H9 (cell line): ENCODE data around the gene SBF1. TPM values are rescaled to one million over a fixed set of nuclear protein-coding genes. Genes with fewer than 3 reads are reported as not detected.
A peak's percentile ranks its signal among the peaks of the same experiment; 100 is the strongest.

ENCODE experiments used
- DNase-seq: peaks from one replicate; pipeline ENCODE4 v3.0.0-alpha.2; 2017
- H2AFZ ChIP-seq: one replicate; pipeline ENCODE4 v1.6.1; 2013; ENCODE audit warnings: mild to moderate bottlenecking, low read length, control low read depth, moderate library complexity
- H2AK5ac ChIP-seq: 2 replicates; pipeline ENCODE4 v1.6.1; 2013; ENCODE audit warnings: low read length, control low read depth, mixed read lengths; ENCODE audit not compliant: insufficient read length
- H2BK120ac ChIP-seq: one replicate; pipeline ENCODE4 v1.6.1; 2013; ENCODE audit warnings: low read depth, mild to moderate bottlenecking, low read length, control low read depth, inconsistent platforms; ENCODE audit not compliant: poor library complexity, severe bottlenecking
- H2BK12ac ChIP-seq: 2 replicates; pipeline ENCODE4 v1.6.1; 2013; ENCODE audit warnings: low read length, control low read depth, mixed read lengths, low read depth; ENCODE audit not compliant: insufficient read length
- H2BK15ac ChIP-seq: 2 replicates; pipeline ENCODE4 v1.6.1; 2013; ENCODE audit warnings: low read depth, low read length, control low read depth
- H2BK20ac ChIP-seq: one replicate; pipeline ENCODE4 v1.6.1; 2013; ENCODE audit warnings: low read depth, mild to moderate bottlenecking, low read length, control low read depth, inconsistent platforms; ENCODE audit not compliant: poor library complexity, severe bottlenecking
- H2BK5ac ChIP-seq: 2 replicates; pipeline ENCODE4 v1.6.1; 2013; ENCODE audit warnings: low read length, control low read depth, mixed read lengths; ENCODE audit not compliant: insufficient read length
- H3K14ac ChIP-seq: 2 replicates; pipeline ENCODE4 v1.6.1; 2013; ENCODE audit warnings: low read length, control low read depth; ENCODE audit not compliant: insufficient read depth
- H3K18ac ChIP-seq: 2 replicates; pipeline ENCODE4 v1.6.1; 2013; ENCODE audit warnings: low read depth, mild to moderate bottlenecking, mixed read lengths, low read length, control low read depth; ENCODE audit not compliant: insufficient read length
- H3K23ac ChIP-seq: 2 replicates; pipeline ENCODE4 v1.6.1; 2013; ENCODE audit warnings: low read length, control low read depth, mixed read lengths, low read depth; ENCODE audit not compliant: insufficient read length
- H3K23me2 ChIP-seq: 2 replicates; pipeline ENCODE4 v1.6.1; 2013; ENCODE audit warnings: low read depth, mild to moderate bottlenecking, mixed read lengths, low read length, control low read depth; ENCODE audit not compliant: insufficient read length, poor library complexity, severe bottlenecking
- H3K27ac ChIP-seq: 2 replicates; pipeline ENCODE4 v1.5.1; 2013; ENCODE audit warnings: low read length, control low read depth, mixed read lengths, low read depth; ENCODE audit not compliant: insufficient read length
- H3K27me3 ChIP-seq: 2 replicates; pipeline ENCODE4 v1.6.1; 2013; ENCODE audit warnings: low read length, control low read depth, inconsistent platforms; ENCODE audit not compliant: insufficient read depth
- H3K4ac ChIP-seq: 2 replicates; pipeline ENCODE4 v1.6.1; 2013; ENCODE audit warnings: low read depth, mild to moderate bottlenecking, control low read depth, inconsistent platforms, low read length, moderate library complexity
- H3K4me1 ChIP-seq: 2 replicates; pipeline ENCODE4 v1.6.1; 2013; ENCODE audit warnings: low read length, control low read depth, inconsistent platforms; ENCODE audit not compliant: insufficient read depth
- H3K4me2 ChIP-seq: 2 replicates; pipeline ENCODE4 v1.6.1; 2013; ENCODE audit warnings: low read length, control low read depth, mixed read lengths; ENCODE audit not compliant: insufficient read length, insufficient read depth
- H3K56ac ChIP-seq: 2 replicates; pipeline ENCODE4 v1.6.1; 2013; ENCODE audit warnings: low read depth, mild to moderate bottlenecking, mixed read lengths, low read length, control low read depth; ENCODE audit not compliant: insufficient read length
- H3K79me1 ChIP-seq: 2 replicates; pipeline ENCODE4 v1.6.1; 2013; ENCODE audit warnings: low read depth, mild to moderate bottlenecking, moderate library complexity, low read length, control low read depth, inconsistent platforms; ENCODE audit not compliant: insufficient read depth, poor library complexity, severe bottlenecking
- H3K79me2 ChIP-seq: 2 replicates; pipeline ENCODE4 v1.6.1; 2013; ENCODE audit warnings: low read length, control low read depth, inconsistent platforms; ENCODE audit not compliant: insufficient read depth
- H3K9ac ChIP-seq: 2 replicates; pipeline ENCODE4 v1.6.1; 2013; ENCODE audit warnings: low read length, control low read depth, mixed read lengths; ENCODE audit not compliant: insufficient read length; ENCODE audit errors: extremely low read depth
- H3K9me3 ChIP-seq: one replicate; pipeline ENCODE4 v1.6.1; 2013; ENCODE audit warnings: low read depth, low read length, inconsistent platforms; ENCODE audit not compliant: control insufficient read depth
- H3T11ph ChIP-seq: one replicate; pipeline ENCODE4 v1.6.1; 2013; ENCODE audit warnings: mild to moderate bottlenecking, low read length, control low read depth, inconsistent platforms
- H4K20me1 ChIP-seq: one replicate; pipeline ENCODE4 v1.6.1; 2013; ENCODE audit not compliant: control insufficient read depth, insufficient read length, insufficient read depth
- H4K5ac ChIP-seq: 2 replicates; pipeline ENCODE4 v1.6.1; 2013; ENCODE audit warnings: low read depth, mild to moderate bottlenecking, mixed read lengths, low read length, control low read depth; ENCODE audit not compliant: insufficient read length
- H4K8ac ChIP-seq: replicated peaks from 2 replicates; pipeline ENCODE4 v1.6.1; 2013; ENCODE audit warnings: low read length, control low read depth, mixed read lengths, low read depth; ENCODE audit not compliant: insufficient read length
- H4K91ac ChIP-seq: 2 replicates; pipeline ENCODE4 v1.6.1; 2013; ENCODE audit warnings: low read depth, mild to moderate bottlenecking, moderate library complexity, mixed read lengths, low read length, control low read depth; ENCODE audit not compliant: insufficient read length
- H3K27ac Mint-ChIP-seq, 3 experiments: 2 replicates in 2 of 3; 3 replicates in 1 of 3; pipeline ENCODE4 v1.8.0; 2020 to 2021; ENCODE audit warnings: mixed read lengths in 3 of 3, mild to moderate bottlenecking in 1 of 3, moderate library complexity in 1 of 3
- H3K27me3 Mint-ChIP-seq: 2 replicates; pipeline ENCODE4 v1.8.0; 2021; ENCODE audit warnings: low read depth, mild to moderate bottlenecking, moderate library complexity, mixed read lengths
- H3K36me3 Mint-ChIP-seq, 3 experiments: 2 replicates in 2 of 3; 3 replicates in 1 of 3; pipeline ENCODE4 v1.8.0; 2020 to 2021; ENCODE audit warnings: low read depth in 3 of 3, mixed read lengths in 3 of 3; ENCODE audit not compliant: insufficient read depth in 1 of 3
- H3K4me1 Mint-ChIP-seq, 2 experiments: 2 replicates each; pipeline ENCODE4 v1.8.0; 2020; ENCODE audit warnings: mixed read lengths in 2 of 2
- H3K4me3 Mint-ChIP-seq, 2 experiments: 2 replicates in 1 of 2; 3 replicates in 1 of 2; pipeline ENCODE4 v1.8.0; 2020 to 2021; ENCODE audit warnings: mild to moderate bottlenecking in 2 of 2, mixed read lengths in 2 of 2, moderate library complexity in 1 of 2
- H3K9me3 Mint-ChIP-seq, 2 experiments: 2 replicates in 1 of 2; 3 replicates in 1 of 2; pipeline ENCODE4 v1.8.0; 2020; ENCODE audit warnings: mild to moderate bottlenecking in 2 of 2, mixed read lengths in 2 of 2, moderate library complexity in 1 of 2
- CTCF ChIP-seq: fragments of 200-600 bp; sonication (generic); conservative IDR thresholded peaks from 3 replicates; pipeline ENCODE4 v1.8.0; 2021; ENCODE audit warnings: antibody characterized with exemption, mild to moderate bottlenecking
- WGBS: extraction: QIAGEN DNeasy Blood & Tissue Kit; methylation state at CpG from one replicate; pipeline ENCODE4 v1.1.7; 2013; ENCODE audit warnings: missing lambda C conversion rate, low lambda C conversion rate, mixed read lengths; ENCODE audit not compliant: insufficient read length; ENCODE audit errors: extremely low coverage; 5-methylcytosine and 5-hydroxymethylcytosine counted together
- total RNA-seq: library from RNA; stranded (reverse); gene quantifications from 2 replicates; pipeline ENCODE4 v1.2.1, GENCODE V29; 2021

Gene SBF1
- total RNA-seq, 1 experiment from 2014 or later, result 69.8 TPM

DNA sequence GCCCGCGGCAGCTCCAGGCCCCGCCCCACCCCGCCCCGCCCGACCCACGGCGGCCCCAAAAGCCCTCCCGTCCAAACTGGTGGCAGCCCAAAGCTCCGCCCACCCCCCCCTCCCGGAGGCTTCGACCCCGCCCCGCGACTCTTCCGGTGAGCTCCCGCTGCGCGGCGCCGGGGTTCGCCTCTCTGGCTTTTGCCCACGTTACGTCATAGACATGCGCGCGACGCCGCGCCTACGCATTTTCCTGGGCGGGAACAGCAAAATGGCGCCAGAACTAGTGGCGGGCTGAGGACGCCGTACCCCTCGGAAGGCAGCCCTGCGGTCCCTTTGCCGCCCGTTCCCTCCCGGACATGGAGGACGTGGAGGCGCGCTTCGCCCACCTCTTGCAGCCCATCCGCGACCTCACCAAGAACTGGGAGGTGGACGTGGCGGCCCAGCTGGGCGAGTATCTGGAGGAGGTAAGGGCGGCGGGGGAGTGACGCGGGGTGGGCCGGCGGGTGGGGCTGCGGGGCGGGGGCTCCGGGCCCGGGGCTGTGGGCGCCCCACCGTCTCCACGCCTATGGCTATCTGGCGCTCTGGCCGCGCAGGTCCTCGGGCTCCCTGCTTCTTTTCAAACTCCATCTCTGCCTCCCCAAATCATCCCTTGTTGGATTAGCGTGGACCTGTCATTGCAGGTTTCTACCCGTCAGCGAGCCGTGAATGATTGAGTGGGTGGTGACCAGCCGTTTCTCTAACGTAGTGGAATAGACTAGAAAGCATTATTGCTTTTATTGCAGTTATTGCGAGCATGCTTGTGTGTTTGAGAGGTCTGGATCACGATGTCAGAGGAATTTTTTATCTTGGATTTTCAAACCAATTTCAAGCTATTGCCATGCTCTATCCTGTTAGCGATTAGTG is 33.4 kb upstream of the SBF1 start, which contains the start of gene NCAPH2:
NCAPH2 (plus strand) TSS at position 234 of the 894 bp plus-strand sequence; CDS start at position 348, 114 bp downstream.
- no peaks in the 10 kb centered on the region for H3K9me3 Mint-ChIP-seq
- Histone ChIP-seq H3K18ac (peak within 1 kb of the TSS; percentile 99), H2BK20ac (no peak within 1 kb of the TSS), H2BK120ac (no peak within 1 kb of the TSS), H3K23ac (no peak within 1 kb of the TSS), H2AK5ac (no peak within 1 kb of the TSS), H3K56ac (no peak within 1 kb of the TSS), H3K9me3 (no peaks in the 10 kb centered on the region), H3K14ac (peak within 1 kb of the TSS; percentile 99), H3K23me2 (peaks cover 12% of the 10 kb centered on the region), H3K27me3 (no peaks in the 10 kb centered on the region), H2BK5ac (peak within 1 kb of the TSS; percentile 85), H4K20me1 (no peaks in the 10 kb centered on the region), H2BK12ac (no peak within 1 kb of the TSS), H2AFZ (no peak within 1 kb of the TSS), H4K8ac (peak within 1 kb of the TSS; percentile 98), H3K27ac (no peak within 1 kb of the TSS), H3K4me1 (no peaks in the 10 kb centered on the region), H3K79me2 (peaks cover 11% of the 10 kb centered on the region; the same call in 1 of the 2 replicates), H4K91ac (no peak within 1 kb of the TSS), H3K4ac (no peak within 1 kb of the TSS), H3K9ac (peak within 1 kb of the TSS; percentile 99), H3K4me2 (peak within 1 kb of the TSS; percentile 97), H4K5ac (no peak within 1 kb of the TSS), H3T11ph (no peak within 1 kb of the TSS), H3K79me1 (peaks cover 11% of the 10 kb centered on the region), H2BK15ac (no peak within 1 kb of the TSS)
- H3K27ac Mint-ChIP-seq, result peak within 1 kb of the TSS; percentile 98; a peak in 6 of 7 replicates
- peak; percentile 98 for DNase-seq
- H3K4me1 Mint-ChIP-seq, result peaks cover 10 to 14% of the 10 kb centered on the region in 2 experiments
- H3K36me3 Mint-ChIP-seq, result peaks cover 0 to 6% (median 0%) of the 10 kb centered on the region in 3 experiments; a peak in 1 of 7 replicates
- no CpG with 5 or more reads among the region's 76 CpGs for WGBS
- no peak for TF ChIP-seq CTCF
- H3K27me3 Mint-ChIP-seq, result no peaks in the 10 kb centered on the region
- peak within 1 kb of the TSS; percentile 92 to 96 for H3K4me3 Mint-ChIP-seq
